Stimulated activated CD8-positive, alpha-beta memory T cell treated with anti-CD3 and anti-CD28 coated beads, Interleukin-15, amount 100 ng/mL, for 1 hour (primary cell): Measurements from ENCODE around the gene CALY.

Experiments used
- DNase-seq: peaks from one replicate; pipeline ENCODE4 v3.0.0-alpha.2; 2020; ENCODE audit warnings: low read depth

CALY gene

GRCh38 chr10:133366751-133367150, 30.1 kb upstream of the CALY start:
- no peak for DNase-seq

- DNase-seq: no peak
Measured at GRCh38 chr10:133366130-133366478, 29.4 kb upstream of the CALY start.

GRCh38 chr10:133365461-133366129, 28.9 kb upstream of the CALY start:
- DNase-seq: no peak

GRCh38 chr10:133364645-133365431, 28.1 kb upstream of the CALY start:
- no peak for DNase-seq

GRCh38 chr10:133362846-133363245, 26.1 kb upstream of the CALY start:
- no peak for DNase-seq

- DNase-seq: no peak
Measured at GRCh38 chr10:133361773-133362441, 25.2 kb upstream of the CALY start.

GRCh38 chr10:133361227-133361626, 24.5 kb upstream of the CALY start:
- DNase-seq: no peak

- no peak for DNase-seq
Measured at GRCh38 chr10:133359972-133360610, 23.4 kb upstream of the CALY start.

- no peak for DNase-seq
Measured at GRCh38 chr10:133359554-133359971, 22.9 kb upstream of the CALY start.

- no peak for DNase-seq
Measured at GRCh38 chr10:133358925-133359310, 22.2 kb upstream of the CALY start.

- DNase-seq: no peak
Measured at GRCh38 chr10:133358162-133358924, 21.6 kb upstream of the CALY start.

- DNase-seq: no peak
Measured at GRCh38 chr10:133357285-133358161, 20.8 kb upstream of the CALY start, which contains the start of gene FUOM. Gene FUOM (minus strand): TSS chr10:133358019. CDS start chr10:133358007, 12 bp downstream.

GRCh38 chr10:133356549-133357284, 20.0 kb upstream of the CALY start:
- DNase-seq: no peak

- DNase-seq: no peak
Measured at GRCh38 chr10:133355991-133356390, 19.3 kb upstream of the CALY start.

- no peak for DNase-seq
Measured at GRCh38 chr10:133355266-133355665, 18.6 kb upstream of the CALY start.

- DNase-seq: no peak
Measured at GRCh38 chr10:133354672-133355240, 18.1 kb upstream of the CALY start.

GRCh38 chr10:133353988-133354605, 17.4 kb upstream of the CALY start:
- no peak for DNase-seq

- DNase-seq: no peak
Measured at GRCh38 chr10:133353202-133353959, 16.7 kb upstream of the CALY start.
